HepG2 (cell line): ENCODE data around the gene TLCD1. TPM values are rescaled to one million over a fixed set of nuclear protein-coding genes. Genes with fewer than 3 reads are reported as not detected.
A peak's percentile ranks its signal among the peaks of the same experiment; 100 is the strongest.

Experiments used
- CBFB ChIP-seq: sonication (generic); formaldehyde crosslinking; IDR thresholded peaks from 2 replicates; pipeline ENCODE4 v1.4.0; 2020; ENCODE audit warnings: missing genetic modification reagents
- FLYWCH1 ChIP-seq: sonication (generic); formaldehyde crosslinking; IDR thresholded peaks from 2 replicates; pipeline ENCODE4 v1.8.1; 2023; ENCODE audit warnings: mild to moderate bottlenecking, missing genetic modification reagents
- FOXO1 ChIP-seq: sonication (generic); formaldehyde crosslinking; IDR thresholded peaks from 2 replicates; pipeline ENCODE4 v1.4.0; 2020; ENCODE audit warnings: missing genetic modification reagents
- HOXA5 ChIP-seq: sonication (generic); formaldehyde crosslinking; IDR thresholded peaks from 2 replicates; pipeline ENCODE4 v1.4.0; 2020; ENCODE audit warnings: missing genetic modification reagents
- KLF13 ChIP-seq: sonication (generic); formaldehyde crosslinking; IDR thresholded peaks from 2 replicates; pipeline ENCODE4 v1.4.0; 2020; ENCODE audit warnings: mild to moderate bottlenecking, missing genetic modification reagents
- MTA1 ChIP-seq: sonication (generic); formaldehyde crosslinking; IDR thresholded peaks from 2 replicates; pipeline ENCODE4 v1.4.0; 2020; ENCODE audit warnings: missing genetic modification reagents, mild to moderate bottlenecking, borderline replicate concordance
- SAP130 ChIP-seq: IDR thresholded peaks from 2 replicates; pipeline ENCODE4 v1.6.1; 2016; ENCODE audit warnings: low read depth
- SMYD3 ChIP-seq: sonication (generic); formaldehyde crosslinking; IDR thresholded peaks from 2 replicates; pipeline ENCODE4 v1.8.1; 2023; ENCODE audit warnings: mild to moderate bottlenecking, missing genetic modification reagents
- U2AF1 ChIP-seq: fragments of 200-400 bp; formaldehyde crosslinking; optimal IDR thresholded peaks from 2 replicates; pipeline ENCODE3; 2017; ENCODE audit warnings: mild to moderate bottlenecking, low read depth, low read length
- ZNF331 ChIP-seq: sonication (generic); formaldehyde crosslinking; IDR thresholded peaks from 2 replicates; pipeline ENCODE4 v1.4.0; 2020; ENCODE audit warnings: missing genetic modification reagents
- ZNF547 ChIP-seq: sonication (generic); formaldehyde crosslinking; IDR thresholded peaks from 2 replicates; pipeline ENCODE4 v1.5.1; 2020; ENCODE audit warnings: mild to moderate bottlenecking, missing genetic modification reagents
- ZNF557 ChIP-seq: sonication (generic); formaldehyde crosslinking; IDR thresholded peaks from 2 replicates; pipeline ENCODE4 v1.4.0; 2020; ENCODE audit warnings: missing genetic modification reagents
- ZSCAN25 ChIP-seq: sonication (generic); formaldehyde crosslinking; IDR thresholded peaks from 2 replicates; pipeline ENCODE4 v1.8.0; 2022; ENCODE audit warnings: mild to moderate bottlenecking, missing genetic modification reagents
- polyA plus RNA-seq, 8 experiments: library from polyadenylated mRNA; depleted of rRNA in 3 of 8; stranded (reverse) in 7 of 8; unstranded in 1 of 8; fragments of >200 nt; fragmentation: Illumina TruSeq in 4 of 8; extraction: Trizol in 4 of 8; gene quantifications; 2 replicates each; pipeline versions ENCODE4 v1.2.1 to v1.2.3, GENCODE V29; 2011 to 2016; ENCODE audit warnings: low read depth in 4 of 8, missing spikeins in 1 of 8, mixed read lengths in 1 of 8; ENCODE audit not compliant: insufficient read depth in 1 of 8
- total RNA-seq, 5 experiments: library from RNA; depleted of rRNA; stranded (reverse); fragments of >200 nt; fragmentation: Illumina TruSeq; extraction: Trizol; gene quantifications; 2 replicates each; pipeline ENCODE4 v1.2.3, GENCODE V29; 2016; ENCODE audit warnings: low read depth in 1 of 5
- TF ChIP-seq, protein P1 (sequence below): sonication (generic); formaldehyde crosslinking; IDR thresholded peaks from 2 replicates; pipeline ENCODE4 v1.8.1; 2023; ENCODE audit warnings: mild to moderate bottlenecking, missing genetic modification reagents, borderline replicate concordance
- TF ChIP-seq, protein P2 (sequence below): IDR thresholded peaks from 2 replicates; pipeline ENCODE4 v1.6.1; 2016; ENCODE audit warnings: mild to moderate bottlenecking
- TF ChIP-seq, protein P3 (sequence below): sonication (generic); formaldehyde crosslinking; IDR thresholded peaks from 2 replicates; pipeline ENCODE4 v1.4.0; 2020; ENCODE audit warnings: missing genetic modification reagents
- TF ChIP-seq, protein P4 (sequence below): sonication (generic); formaldehyde crosslinking; conservative IDR thresholded peaks from 2 replicates; pipeline ENCODE4 v1.5.0; 2020; ENCODE audit warnings: missing genetic modification reagents
- TF ChIP-seq, protein P5 (sequence below): sonication (generic); formaldehyde crosslinking; IDR thresholded peaks from 2 replicates; pipeline ENCODE4 v1.4.0; 2020; ENCODE audit warnings: missing genetic modification reagents
- TF ChIP-seq, protein P6 (sequence below): sonication (generic); formaldehyde crosslinking; IDR thresholded peaks from 2 replicates; pipeline ENCODE4 v1.9.0; 2022; ENCODE audit warnings: low read depth, missing genetic modification reagents
- TF ChIP-seq, protein P7 (sequence below): sonication (generic); formaldehyde crosslinking; IDR thresholded peaks from 2 replicates; pipeline ENCODE4 v1.9.0; 2022; ENCODE audit warnings: missing genetic modification reagents, mild to moderate bottlenecking, borderline replicate concordance

TLCD1 gene
- total and polyA plus RNA-seq, 2 of the 13 experiments (the other 11 are each of a cell fraction or from before 2014, with no cell fraction given), result 14.9 to 19.6 TPM

DNA sequence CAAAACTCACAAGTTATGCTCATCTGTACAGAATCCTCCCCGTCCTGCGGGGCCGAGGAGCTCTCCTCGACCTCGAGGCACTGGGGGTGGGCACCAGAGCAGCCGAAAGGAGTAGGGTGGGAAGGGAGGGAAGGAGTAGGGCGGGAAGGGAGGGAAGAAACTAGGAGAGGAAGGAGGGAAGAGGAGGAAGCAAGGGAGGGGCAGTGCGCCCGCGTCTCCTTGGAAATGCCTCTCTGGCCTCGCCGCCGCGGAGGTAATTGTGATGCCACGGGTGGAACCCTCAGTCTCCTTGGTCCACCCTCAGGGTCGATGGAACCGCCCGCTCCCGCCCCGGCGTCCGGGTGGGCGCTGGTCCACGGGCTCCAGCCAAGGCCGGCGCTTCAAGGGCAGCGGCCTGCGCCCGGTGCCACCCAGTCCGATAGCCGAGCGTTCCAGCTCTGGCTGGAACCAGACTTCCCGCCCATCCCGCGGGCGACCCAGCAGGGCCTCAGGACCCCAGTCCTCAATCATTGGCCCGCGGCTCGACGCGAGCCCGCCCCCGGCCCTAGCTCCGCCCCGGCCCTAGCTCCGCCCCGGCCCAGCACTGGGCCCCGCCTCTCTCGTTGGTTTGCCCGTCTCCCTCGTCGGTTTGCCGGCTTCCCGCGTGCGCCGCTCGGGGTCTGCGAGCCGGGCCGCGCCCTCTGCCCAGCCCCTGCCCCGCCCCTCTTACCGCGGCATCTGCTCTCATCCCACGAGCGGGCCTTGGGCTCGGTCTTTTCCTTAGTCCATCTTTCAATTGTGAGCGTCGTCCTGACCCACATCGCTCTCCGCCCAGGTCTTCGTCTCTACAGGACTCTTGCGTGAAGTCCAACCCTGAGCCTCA lies 14.9 kb downstream of the TLCD1 start (continued):
- TF ChIP-seq, protein P1, sequence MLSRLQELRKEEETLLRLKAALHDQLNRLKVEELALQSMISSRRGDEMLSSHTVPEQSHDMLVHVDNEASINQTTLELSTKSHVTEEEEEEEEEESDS (CRISPR knock-in tag), result 0 out of 2 replicates have a peak, but pooled peaks have one; percentile 61
- TF ChIP-seq, protein P2, sequence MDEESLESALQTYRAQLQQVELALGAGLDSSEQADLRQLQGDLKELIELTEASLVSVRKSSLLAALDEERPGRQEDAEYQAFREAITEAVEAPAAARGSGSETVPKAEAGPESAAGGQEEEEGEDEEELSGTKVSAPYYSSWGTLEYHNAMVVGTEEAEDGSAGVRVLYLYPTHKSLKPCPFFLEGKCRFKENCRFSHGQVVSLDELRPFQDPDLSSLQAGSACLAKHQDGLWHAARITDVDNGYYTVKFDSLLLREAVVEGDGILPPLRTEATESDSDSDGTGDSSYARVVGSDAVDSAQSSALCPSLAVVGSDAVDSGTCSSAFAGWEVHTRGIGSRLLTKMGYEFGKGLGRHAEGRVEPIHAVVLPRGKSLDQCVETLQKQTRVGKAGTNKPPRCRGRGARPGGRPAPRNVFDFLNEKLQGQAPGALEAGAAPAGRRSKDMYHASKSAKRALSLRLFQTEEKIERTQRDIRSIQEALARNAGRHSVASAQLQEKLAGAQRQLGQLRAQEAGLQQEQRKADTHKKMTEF (CRISPR knock-in tag), result peak; percentile 75
- TF ChIP-seq HOXA5 (peak; percentile 25; the same call in 1 of the 2 replicates), SMYD3 (CRISPR knock-in tag) (peak; percentile 73; the same call in 1 of the 2 replicates), ZNF547 (peak; percentile 87), SAP130 (CRISPR knock-in tag) (peak; percentile 74), ZSCAN25 (peak; percentile 40; the same call in 1 of the 2 replicates), MTA1 (peak; percentile 64; the same call in 1 of the 2 replicates), U2AF1 (peak; percentile 37), ZNF557 (CRISPR knock-in tag) (no peak), FLYWCH1 (CRISPR knock-in tag) (no peak), ZNF331 (0 out of 2 replicates have a peak, but pooled peaks have one; percentile 40), KLF13 (CRISPR knock-in tag) (no peak), FOXO1 (CRISPR knock-in tag) (peak; percentile 38; the same call in 1 of the 2 replicates), CBFB (CRISPR knock-in tag) (peak; percentile 23; the same call in 1 of the 2 replicates)
- TF ChIP-seq, protein P3, sequence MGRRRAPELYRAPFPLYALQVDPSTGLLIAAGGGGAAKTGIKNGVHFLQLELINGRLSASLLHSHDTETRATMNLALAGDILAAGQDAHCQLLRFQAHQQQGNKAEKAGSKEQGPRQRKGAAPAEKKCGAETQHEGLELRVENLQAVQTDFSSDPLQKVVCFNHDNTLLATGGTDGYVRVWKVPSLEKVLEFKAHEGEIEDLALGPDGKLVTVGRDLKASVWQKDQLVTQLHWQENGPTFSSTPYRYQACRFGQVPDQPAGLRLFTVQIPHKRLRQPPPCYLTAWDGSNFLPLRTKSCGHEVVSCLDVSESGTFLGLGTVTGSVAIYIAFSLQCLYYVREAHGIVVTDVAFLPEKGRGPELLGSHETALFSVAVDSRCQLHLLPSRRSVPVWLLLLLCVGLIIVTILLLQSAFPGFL (CRISPR knock-in tag), result no peak
- TF ChIP-seq, protein P4, sequence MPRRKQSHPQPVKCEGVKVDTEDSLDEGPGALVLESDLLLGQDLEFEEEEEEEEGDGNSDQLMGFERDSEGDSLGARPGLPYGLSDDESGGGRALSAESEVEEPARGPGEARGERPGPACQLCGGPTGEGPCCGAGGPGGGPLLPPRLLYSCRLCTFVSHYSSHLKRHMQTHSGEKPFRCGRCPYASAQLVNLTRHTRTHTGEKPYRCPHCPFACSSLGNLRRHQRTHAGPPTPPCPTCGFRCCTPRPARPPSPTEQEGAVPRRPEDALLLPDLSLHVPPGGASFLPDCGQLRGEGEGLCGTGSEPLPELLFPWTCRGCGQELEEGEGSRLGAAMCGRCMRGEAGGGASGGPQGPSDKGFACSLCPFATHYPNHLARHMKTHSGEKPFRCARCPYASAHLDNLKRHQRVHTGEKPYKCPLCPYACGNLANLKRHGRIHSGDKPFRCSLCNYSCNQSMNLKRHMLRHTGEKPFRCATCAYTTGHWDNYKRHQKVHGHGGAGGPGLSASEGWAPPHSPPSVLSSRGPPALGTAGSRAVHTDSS (CRISPR knock-in tag), result 0 out of 2 replicates have a peak, but pooled peaks have one; percentile 47
- TF ChIP-seq, protein P5, sequence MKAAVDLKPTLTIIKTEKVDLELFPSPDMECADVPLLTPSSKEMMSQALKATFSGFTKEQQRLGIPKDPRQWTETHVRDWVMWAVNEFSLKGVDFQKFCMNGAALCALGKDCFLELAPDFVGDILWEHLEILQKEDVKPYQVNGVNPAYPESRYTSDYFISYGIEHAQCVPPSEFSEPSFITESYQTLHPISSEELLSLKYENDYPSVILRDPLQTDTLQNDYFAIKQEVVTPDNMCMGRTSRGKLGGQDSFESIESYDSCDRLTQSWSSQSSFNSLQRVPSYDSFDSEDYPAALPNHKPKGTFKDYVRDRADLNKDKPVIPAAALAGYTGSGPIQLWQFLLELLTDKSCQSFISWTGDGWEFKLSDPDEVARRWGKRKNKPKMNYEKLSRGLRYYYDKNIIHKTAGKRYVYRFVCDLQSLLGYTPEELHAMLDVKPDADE, result 0 out of 2 replicates have a peak, but pooled peaks have one; percentile 71
- TF ChIP-seq, protein P6, sequence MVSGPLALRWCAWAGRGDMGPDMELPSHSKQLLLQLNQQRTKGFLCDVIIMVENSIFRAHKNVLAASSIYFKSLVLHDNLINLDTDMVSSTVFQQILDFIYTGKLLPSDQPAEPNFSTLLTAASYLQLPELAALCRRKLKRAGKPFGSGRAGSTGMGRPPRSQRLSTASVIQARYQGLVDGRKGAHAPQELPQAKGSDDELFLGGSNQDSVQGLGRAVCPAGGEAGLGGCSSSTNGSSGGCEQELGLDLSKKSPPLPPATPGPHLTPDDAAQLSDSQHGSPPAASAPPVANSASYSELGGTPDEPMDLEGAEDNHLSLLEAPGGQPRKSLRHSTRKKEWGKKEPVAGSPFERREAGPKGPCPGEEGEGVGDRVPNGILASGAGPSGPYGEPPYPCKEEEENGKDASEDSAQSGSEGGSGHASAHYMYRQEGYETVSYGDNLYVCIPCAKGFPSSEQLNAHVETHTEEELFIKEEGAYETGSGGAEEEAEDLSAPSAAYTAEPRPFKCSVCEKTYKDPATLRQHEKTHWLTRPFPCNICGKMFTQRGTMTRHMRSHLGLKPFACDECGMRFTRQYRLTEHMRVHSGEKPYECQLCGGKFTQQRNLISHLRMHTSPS (CRISPR knock-in tag), result peak; percentile 89
- TF ChIP-seq, protein P7, sequence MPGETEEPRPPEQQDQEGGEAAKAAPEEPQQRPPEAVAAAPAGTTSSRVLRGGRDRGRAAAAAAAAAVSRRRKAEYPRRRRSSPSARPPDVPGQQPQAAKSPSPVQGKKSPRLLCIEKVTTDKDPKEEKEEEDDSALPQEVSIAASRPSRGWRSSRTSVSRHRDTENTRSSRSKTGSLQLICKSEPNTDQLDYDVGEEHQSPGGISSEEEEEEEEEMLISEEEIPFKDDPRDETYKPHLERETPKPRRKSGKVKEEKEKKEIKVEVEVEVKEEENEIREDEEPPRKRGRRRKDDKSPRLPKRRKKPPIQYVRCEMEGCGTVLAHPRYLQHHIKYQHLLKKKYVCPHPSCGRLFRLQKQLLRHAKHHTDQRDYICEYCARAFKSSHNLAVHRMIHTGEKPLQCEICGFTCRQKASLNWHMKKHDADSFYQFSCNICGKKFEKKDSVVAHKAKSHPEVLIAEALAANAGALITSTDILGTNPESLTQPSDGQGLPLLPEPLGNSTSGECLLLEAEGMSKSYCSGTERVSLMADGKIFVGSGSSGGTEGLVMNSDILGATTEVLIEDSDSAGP (CRISPR knock-in tag), result peak; percentile 61; the same call in 1 of the 2 replicates
